GM18507 (cell line): ENCODE measurements around the gene FGF1.

ENCODE experiments used
- DNase-seq: peaks from one replicate; pipeline ENCODE4 v3.0.0; 2011; ENCODE audit warnings: low read depth; ENCODE audit not compliant: insufficient read length; ENCODE audit errors: extremely low spot score
- FAIRE-seq: peaks from 2 replicates; lab custom pipeline; 2011; peaks lifted over from hg19 to GRCh38; lab: Jason Lieb, UNC

The FGF1 gene

DNA sequence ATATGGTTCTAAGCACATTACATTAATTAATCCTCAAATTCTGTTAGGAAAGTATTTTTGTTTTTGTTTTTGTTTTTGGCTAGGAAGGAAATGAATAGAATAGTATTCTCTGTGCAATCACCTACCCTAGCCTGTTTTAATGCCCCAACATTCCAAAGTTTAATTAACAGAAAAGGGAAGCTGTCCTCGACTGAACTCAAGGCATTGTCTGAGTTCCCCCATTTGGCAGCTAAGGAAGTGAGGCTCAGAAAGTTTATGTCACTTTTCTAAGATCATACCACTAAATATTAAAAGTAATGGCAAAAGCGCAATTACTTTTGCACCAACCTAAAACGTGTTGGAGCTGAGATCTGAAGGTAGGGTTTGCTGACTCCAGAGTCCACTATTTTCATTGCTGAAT, 59.8 kb downstream of the FGF1 start:
- DNase-seq (no peak), FAIRE-seq (no peak)

DNA sequence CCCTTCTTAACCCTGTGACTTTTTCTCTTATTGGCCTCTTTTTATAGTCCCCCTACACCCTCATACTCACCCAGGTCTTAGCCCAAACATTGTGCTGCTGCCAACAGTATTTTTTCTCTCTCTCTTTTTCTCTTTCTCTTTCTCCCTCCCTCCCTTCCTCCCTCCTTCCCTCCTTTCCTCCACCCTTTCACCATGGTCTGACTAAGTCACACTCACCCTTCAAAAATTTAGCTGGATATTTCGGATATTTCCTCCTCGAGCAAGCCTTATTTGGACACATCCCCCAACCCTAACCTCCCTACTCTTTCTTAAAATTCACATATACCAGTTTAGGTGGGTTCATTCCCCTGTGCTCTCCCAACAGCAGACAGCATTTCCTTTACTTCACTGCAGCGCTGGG, 64.7 kb downstream of the FGF1 start:
- DNase-seq (no peak), FAIRE-seq (no peak)

DNA sequence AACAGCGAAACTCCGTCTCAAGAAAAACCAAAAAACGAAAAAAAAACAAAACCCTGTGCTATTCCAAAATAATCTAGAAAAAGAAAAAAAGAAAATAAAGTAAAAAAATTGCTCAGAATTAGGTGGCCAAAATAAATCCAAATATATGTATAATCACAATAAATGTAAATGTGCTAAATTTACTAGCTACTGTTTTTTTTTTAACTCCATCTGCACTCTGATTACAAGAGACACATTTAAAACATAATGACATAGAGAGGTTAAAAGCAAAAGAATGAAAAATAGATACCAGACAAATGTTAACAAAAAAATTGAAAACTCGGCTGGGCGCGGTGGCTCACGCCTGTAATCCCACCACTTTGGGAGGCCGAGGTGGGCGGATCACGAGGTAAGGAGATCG, 66.1 kb downstream of the FGF1 start:
- no peak for FAIRE-seq
- no peak for DNase-seq

DNA sequence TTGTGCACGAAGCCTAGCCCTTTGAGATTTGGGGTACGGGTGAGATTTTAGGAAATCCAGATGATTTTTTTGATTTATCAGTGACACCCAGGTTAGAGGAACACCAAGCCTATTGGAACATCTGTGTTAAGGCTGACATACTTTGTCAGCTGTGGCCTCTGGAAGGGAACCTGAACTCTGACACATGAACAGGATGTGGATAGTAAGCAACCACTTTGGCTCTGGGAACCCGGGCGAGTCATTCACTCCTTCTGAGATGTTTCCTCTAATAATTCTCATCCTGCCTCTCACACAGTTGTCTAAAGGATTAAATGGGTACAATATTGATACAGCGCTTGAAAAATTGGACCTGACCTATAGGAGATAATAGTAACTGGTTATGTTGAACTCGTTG, 67.8 kb downstream of the FGF1 start:
- no peak for DNase-seq
- FAIRE-seq, result no peak

DNA sequence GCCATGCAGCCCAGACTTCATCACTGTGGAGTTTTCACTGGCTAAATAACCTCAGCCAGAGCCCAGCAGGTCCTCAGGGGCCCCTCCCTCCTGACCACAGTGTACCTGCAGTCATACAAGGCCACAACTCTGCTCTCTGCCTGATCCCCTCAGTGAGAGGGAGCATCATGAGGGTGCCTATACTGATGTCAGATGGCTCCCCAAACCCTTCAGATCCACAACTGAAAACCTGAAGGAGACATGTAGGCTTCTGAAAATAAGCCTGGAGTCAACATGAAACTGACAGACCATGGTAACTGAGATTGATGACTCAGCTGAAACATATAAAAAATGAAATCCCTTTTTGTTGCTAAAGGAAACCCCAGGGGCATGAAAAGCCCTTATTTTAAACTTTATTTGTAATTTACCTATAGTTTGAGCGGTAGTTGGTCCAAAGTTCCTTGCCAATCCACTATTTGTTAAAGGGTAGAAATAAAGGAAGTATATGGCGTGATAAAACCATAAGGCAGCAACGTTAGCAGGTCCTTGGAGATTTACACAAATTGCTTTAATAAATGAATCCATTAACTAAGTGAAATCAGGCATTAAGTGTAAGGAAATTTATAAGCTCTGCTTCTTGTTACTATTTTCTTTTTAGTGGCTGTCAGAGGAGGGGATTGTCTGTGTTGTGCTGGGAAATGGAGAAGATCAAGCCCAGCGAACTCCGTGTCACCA, 68.3 kb downstream of the FGF1 start:
- no peak for FAIRE-seq

DNA sequence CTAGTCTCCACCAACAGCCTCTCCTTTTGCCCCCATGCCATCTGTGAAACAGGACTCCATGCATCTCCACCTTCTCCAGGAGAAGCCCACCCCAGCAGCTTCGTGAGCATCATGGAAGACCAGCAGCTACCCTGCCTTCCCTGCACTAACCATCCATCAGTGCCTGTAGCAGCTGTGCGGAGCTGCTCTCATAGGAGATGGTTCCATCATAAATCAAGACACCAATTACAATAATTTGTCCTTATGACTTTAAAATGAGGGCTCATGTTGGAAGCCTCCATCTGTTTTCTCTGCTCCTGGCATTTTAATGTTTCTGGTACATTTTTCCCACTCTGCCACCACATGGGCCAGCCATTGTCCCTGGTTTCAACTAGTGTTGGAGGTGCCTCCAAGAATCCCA, 69.9 kb downstream of the FGF1 start:
- no peak for FAIRE-seq
- no peak for DNase-seq

More for the DNA sequence above, 68.3 kb downstream of the FGF1 start:
- DNase-seq, result no peak

DNA sequence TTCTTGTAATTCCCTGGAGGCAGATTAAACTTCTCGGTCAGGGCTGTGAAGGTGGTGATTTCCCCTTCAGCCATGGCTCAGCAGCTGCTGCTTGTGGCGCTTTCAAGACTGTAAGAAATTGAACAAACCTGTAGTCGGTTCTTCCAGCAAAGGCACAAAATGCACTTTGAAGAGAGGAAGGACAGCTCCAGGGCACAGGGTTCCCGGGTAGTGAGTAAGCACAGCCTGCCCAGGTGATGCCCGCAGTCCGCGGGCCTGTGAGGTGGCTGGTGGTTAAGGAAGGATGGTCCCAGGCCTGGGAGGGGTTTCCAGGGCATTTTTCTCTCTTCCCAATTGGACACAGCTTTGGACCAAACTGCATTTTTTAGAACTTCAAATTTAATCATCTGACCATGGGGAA, 71.8 kb downstream of the FGF1 start:
- FAIRE-seq (no peak), DNase-seq (no peak)

DNA sequence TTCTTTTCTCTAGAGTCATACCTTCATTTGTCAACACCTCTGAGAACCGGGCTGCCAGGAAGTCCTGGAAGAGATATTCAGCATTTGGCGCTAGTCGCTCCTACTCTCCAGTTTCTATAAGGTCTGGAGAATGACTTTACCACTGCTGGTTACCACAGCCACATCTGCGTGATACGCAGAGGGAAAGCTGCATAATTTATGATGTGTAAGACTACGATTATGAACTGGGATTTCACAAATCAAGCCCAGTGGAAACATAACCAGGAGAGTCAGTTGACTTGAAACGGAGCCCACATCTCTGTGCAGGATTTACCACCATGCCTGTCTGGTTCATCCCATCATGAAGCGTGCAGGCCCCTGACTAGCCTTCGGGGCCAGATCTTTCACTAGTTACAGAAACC, 72.6 kb downstream of the FGF1 start:
- FAIRE-seq, result no peak
- no peak for DNase-seq

DNA sequence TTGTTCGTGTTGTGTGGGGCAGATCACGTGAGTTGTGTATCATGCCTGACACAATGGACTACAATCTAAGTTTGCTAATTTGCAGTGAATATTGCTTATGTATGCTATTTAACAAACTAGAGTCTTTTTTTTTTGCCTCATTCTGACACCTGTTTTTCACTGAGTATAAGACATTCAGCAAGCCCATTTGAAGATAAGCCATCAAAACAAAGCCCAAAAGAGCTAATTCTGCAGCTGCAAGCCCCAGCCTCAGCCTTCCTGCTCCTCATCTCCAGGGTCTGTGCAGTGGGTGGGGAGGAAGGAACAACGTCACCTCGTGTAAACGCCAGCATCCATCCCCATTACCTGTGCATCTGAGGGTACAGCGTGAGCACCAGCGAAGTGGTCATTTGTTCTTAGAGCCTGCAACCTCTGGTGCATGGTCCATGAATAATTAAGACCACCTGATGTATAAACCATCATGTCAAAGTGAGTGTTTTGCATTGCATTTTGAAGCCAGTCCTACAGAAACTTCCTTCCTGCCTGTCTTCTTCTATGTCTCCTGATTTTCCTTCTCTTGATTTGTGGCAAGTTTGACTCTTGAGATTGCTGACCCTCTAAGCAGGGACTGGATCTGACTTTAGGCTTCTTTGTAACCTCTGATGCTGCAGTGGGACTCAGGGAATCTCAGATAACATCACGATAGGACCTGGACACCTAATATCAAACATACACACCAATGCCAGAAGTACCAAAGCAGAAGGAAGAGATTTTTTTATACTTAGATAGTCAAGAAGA, 73.2 kb downstream of the FGF1 start:
- DNase-seq (no peak), FAIRE-seq (no peak)

DNA sequence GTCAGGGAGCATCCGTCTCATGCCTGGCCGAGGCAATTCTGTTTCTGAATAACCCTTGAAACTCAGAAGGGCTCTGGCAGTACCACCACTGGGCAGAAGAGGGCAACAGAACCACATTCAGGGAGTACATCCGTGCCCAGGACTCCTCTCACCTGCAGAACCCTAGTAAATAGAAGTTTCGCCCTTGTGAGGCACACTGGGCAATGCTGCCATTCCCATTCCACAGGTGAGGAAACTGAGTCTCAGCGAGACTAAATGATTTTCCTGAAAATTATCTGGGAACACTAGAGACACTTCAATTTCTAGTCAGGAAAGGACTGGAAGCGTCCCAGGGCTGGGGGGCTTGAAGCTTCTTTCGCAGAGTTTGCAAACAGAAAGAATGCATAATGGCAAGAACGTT, 74.7 kb downstream of the FGF1 start:
- peak; percentile 39 for DNase-seq
- peak; percentile 79 for FAIRE-seq

DNA sequence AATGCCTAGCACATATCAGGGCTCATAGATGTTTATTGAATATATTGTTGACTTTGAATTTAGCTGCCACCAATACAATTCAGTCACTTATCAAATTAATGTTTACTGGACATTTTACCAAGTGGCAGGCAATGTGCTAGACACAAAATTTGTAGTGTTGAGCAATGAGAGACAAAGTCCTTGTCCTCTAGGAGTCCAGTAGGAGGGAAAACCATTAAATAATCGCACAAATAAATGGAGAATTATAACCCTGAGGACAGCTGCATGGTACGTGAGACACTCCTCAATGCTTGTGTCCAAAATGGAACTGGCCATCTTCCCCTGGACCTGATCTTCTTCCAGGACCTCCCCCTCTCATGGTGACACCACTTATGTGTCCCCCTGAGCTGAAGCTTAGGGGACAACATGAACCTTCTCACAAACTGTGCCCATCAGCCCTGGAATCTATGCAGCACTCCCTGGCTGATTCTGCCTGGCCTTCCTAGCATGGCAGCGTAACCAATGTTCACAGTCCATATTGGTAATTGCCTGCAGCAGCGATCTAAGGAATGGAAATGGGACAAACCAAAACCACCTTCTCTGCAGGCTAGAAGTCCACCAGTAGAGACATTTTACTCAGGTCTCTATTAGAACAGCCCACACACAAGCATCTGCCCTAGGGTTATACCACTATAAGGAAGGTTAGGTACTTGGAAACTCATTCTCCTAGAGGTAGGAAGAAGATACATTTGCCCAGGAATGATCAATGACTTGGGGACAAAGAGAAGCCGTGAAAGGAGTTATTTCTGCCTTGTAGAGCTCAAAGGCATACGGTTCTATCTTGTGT, 75.5 kb downstream of the FGF1 start:
- FAIRE-seq (no peak), DNase-seq (no peak)

DNA sequence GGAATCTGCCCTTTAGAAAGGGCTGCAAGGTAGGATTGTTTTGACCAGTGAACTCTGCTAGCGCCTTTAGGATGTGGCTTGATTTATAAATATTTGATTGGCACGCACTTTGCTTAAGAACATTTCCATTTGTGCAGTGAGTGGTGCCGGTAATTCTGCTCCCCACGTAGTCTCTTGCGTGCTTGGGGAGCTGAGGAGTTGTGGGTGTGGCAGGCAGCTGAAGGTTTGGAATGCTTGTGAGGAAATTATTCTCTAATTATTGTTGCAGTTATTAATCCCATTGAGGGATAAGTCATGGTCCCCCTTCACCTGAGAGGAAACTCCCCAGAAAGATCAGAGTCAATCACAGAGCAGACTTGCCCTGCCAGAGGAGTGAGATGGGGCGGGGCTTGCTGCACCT, 76.7 kb downstream of the FGF1 start:
- DNase-seq, result no peak
- no peak for FAIRE-seq

DNA sequence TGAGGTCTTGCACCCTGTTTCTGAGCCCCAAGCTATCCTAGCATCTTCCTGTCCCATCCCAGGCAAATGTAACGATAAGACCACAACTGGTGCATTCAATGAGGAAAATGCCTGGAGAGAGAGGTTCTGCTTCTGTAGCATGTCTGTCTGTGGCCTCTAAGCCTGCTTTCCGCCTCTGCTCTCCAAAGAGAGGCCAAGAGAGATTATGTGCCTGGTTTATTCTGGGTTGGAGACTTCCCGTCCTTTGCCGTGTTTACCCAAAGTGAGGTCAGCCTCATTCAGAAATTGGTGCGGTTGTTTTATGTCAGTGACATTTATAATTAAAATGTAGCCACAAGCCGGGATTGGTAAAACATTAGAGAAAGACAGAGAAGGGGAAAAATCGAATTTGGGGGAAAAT, 77.8 kb downstream of the FGF1 start:
- no peak for FAIRE-seq
- DNase-seq, result no peak

DNA sequence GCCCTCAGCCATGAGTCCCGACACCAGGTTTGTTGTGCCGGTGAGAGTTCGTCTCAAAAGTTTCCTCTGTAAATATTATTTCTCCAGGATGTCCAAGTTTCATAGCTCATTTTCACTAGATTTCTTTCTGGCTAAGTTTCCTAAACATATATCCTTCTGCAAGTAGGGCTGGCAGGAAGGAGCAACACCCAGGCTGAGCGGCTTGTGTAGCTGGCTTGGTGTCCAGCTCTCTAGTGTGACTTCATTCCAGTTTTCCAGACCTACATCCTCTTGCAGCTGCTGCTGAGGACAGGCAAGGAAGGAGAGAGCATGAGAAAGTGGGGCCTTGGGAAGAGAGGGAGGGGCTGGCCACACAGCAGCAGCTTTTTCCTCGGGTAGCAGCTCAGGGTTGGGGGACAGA, 80.3 kb downstream of the FGF1 start:
- FAIRE-seq, result no peak
- no peak for DNase-seq

DNA sequence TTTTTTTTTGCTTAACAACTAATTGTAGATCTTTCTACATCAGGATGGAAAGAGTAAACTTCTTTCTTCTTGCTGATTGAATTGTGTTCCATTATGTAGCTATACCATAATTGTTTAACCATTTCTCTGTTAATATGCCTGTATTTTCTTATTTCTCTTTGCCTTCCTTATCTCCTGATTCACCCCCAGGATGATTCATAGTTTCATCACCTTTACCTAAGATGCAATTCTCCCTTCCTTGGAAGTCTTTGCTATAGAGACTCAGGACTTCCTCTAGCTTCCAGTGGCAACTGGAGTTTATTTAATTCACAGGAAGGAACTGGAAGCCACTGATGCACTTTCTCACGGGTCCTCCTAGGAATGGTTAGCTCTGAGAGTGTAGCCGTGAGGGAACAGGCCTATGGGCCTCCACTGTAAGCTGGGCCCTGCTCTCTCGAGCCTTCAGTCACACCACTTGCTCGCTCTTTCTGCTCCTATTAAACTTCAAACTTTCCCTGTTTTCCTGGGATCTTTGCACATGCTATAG, 83.1 kb downstream of the FGF1 start:
- DNase-seq, result no peak
- no peak for FAIRE-seq

DNA sequence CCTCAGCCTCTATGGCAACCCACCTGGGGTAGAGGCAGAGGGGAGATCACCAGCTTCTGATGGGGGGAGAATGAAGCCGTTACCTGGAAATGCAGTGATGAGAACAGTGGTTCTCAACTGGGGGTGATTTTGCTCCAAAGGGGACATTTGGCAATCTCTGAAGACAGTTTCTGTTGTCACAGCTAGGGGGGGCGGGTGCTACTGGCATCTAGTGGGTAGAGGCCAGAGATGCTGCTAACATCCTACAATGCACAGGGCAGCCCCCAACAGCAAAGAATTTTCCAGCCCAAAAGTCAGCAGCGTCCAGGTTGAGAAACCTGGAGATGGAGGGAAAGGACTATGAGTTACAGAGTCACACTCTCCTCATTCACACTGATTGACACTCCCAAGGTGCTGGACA, 84.5 kb downstream of the FGF1 start:
- no peak for DNase-seq
- no peak for FAIRE-seq

DNA sequence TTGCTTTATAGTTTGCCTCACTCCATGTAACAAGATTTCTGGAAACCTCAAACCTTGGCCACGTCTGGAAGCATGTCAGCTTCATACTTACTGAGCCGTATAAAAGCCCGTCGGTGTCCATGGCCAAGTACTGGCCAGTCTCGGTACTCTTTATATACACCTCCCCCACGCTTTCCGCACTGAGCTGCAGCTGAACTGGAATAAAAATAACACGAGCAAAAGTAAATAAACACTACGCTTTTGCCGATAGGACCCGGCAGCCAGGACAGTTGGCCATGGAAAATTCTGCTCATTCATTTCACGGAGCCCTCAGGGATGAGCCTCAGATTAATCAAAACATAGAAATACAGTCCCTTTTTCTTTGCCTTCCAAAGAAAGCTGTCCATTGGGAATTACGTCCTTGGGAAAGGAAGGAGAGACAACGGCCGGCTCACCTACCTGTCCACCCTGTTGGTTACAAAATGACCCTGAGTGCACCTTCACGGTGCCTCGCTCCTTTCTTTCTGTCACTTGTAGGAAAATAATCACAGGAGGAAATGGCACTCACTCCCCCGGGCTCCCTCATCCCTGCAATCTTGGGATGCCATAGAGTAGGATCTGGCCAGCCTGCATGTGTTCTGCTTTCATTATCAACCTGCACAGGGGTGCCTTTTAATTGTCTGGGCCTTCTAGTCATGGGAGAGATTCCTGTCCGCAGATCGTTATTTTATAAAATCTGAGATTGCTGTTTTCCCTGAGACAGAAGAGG, 85.1 kb downstream of the FGF1 start:
- no peak for DNase-seq
- FAIRE-seq, result no peak

DNA sequence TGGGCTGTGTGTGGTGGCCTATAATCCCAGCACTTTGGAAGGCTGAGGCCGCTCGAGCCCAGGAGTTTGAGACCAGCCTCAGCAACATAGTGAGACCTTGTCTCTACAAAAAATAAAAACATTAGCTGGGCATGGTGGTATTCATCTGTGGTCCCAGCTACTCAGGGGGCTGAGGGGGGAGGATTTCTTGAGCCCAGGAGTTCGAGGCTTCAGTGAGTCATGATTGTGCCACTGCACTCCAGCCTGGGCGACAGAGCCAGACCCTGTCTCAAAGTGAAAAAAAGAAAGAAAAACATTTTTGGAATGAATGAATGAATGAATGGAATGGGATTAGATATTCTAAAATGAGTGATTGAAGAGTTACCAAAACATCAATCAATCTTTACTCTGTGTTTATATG, 85.8 kb downstream of the FGF1 start:
- no peak for FAIRE-seq
- DNase-seq, result no peak

DNA sequence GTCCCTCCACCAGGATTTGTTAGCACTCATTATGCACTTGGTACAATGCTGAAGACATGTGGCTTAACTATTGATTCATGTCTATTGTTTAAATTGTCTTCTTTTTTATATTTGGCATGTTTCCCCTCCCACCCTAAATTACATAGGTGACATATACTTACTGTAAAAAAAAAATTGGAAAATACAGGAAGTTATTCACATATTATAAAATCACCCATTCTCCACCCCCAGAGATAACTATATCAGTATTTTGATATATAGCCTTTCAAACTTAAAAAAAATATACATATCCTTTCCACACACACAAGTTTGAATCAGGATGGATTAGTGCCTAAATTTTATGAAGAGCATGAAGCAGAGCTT, 87.6 kb downstream of the FGF1 start:
- FAIRE-seq (no peak), DNase-seq (no peak)
